GM18909 (cell line): ENCODE measurements around the gene POLD1.
A peak's percentile ranks its signal among the peaks of the same experiment; 100 is the strongest.

Experiments used
- ATAC-seq: cut with Tn5 transposase; IDR thresholded peaks from one replicate; pipeline ENCODE4 v1.9.1; 2021; ENCODE audit warnings: mild to moderate bottlenecking; ENCODE audit not compliant: unreplicated experiment, poor library complexity

The POLD1 gene

DNA sequence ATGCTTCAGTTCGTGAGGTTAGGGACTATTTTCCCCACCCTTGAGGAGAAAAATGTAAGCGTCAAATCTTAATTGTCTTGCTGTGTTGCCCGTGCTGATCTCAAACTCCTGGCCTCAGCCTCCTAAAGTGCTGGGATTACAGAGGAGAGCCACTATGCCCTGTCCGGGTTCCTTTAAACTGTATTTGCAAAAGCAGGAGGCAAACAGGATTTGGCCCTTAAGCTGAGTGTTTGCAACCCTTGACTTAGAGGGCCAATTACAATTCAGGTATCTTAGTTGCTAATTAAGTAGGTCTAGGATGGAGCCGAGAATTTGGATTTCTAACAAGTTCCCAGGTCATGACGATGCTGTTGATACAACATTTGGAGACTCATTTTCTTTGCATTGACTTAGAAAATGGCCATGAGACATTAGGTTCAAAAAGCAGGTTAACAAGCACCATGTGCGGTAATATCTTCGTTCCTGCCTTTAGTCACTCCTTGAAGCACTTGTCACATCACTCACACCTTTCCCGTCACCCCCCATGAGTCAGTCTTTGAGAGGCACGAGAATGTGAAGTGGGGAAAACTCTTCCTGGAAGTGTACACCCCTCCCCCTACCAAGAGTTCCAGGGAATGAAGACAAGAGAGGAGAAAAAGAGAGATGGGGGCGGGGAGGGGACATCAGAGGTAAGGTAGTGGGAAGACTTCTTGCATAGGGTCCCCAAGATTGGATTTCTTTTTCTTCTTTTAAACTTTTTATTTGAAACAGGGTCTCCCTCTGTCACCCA is 21.3 kb upstream of the POLD1 start:
- no peak for ATAC-seq

DNA sequence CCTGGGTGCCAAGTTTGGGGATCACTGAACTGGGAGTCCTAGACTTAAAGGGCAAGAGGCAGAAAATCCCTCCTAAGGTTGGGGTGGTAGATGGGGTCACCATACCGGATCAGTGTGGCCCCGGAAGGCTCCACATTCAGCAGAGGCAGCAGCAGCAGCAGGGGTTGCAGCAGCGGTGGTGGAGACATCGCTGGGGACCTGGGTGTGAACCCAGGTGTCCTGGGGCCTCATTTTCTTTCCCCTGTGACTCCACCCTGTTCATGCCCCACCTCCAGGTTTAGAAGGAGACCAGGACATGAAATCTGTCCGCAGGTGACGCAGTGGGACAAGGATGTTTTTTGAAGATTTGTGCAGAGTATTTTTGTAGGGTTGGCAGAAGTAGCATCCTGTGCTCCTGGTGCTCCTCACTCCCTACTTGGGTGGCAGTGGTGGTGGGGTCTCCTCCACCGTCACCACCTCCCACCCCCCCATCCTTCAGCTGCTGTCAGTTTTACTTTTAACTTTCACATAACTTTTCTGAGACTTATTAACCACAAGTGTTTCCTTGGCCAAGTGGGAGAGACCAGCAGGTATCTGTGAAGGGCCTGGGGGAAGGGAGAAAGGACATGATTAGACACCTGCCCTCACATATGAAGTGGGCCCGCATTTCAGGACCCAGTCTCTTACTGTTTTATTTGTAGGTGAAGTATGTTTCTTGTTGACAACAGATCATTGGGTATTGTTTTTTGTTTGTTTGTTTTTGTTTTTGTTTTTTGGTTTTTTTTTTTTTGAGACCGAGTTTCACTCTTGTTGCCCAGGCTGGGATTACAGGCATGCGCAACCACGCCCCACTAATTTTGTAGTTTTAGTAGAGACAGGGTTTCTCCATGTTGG is 18.5 kb upstream of the POLD1 start, which contains the start of gene NAPSA:
NAPSA (minus strand) TSS at position 206 of the 873 bp plus-strand sequence; CDS start at position 188, 18 bp downstream.
- no peak for ATAC-seq

DNA sequence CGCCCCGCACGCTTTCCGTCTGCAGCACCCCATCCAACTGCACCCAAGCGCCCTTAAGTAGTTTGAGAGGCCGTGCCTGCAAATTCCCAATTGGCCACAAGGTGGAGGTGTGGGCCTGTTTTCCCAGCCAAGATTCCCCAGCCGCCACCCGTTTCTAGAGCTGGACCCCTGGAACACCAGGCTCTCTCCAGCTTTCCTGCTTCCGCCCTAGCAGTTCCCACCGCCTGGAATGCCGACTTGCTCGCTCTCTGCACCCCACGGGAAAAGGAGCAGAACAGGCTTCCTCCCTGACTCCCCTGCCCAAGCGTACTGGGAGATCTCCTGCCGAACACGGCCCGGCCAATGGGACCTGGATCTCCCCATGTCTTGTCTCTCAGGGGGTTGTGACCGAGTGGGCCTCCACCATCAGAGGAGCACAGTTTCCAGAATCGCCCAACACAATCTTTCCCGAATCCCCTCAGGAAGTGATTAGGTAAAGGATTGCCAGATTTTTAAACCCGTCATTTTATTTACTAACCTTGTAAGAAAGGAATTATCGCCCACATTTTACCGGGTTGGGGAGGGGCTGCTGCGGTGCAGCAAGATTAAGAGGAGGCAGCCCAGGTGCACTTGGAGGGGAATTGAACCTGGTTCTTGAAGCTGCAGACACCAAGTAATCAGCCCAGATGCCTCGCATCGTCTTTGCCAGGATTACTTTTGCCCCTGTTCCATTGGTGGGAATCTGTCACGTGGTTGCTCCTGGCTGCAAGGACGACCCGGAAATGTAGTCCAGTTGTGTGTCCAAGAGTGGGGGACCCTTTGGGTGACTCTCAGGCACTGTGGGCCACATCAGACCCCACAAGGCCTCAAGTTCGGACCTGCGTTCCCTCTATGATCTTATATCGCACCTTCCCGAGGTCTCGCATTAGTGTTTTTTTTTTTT is 15.2 kb upstream of the POLD1 start:
- ATAC-seq: peak; percentile 62

GRCh38 chr19:50371914-50372475 is 12.2 kb upstream of the POLD1 start:
- no peak for ATAC-seq

DNA sequence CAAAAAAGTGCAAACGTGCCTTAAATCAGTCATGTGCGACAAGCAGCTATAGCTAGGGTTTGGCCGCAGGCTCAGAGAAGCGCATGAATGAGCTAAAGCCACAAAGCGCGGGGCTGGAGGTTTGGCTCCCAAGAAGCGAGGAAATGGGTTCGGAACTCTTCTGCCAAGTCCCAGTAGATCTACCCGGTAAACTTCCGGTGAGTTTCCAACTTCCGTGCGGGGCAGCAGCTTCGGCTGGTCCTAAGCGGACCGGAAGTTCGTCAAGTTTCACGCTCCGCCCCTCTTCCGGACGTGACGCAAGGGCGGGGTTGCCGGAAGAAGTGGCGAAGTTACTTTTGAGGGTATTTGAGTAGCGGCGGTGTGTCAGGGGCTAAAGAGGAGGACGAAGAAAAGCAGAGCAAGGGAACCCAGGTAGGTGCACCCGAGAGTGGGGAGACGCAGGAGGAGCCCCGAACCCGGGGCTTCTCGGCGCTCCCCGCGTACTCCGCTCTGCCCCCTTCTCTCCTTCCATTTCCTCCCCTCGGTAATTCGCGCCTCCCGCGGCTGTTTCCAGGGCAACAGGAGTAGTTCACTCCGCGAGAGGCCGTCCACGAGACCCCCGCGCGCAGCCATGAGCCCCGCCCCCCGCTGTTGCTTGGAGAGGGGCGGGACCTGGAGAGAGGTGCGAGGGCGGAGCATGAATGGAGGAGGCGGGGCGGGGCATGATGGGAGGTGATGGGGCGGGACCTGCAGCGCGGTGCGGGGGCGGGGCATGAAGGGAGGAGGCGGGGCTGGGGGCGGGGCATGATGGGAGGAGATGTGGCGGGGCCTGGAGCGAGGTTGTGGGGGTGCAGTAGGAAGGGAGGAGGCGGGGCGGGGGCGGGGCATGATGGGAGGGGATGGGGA is 7.7 kb upstream of the POLD1 start, which contains the start of gene NR1H2:
NR1H2 (plus strand) TSS at position 292 of the 885 bp plus-strand sequence. CDS start 1,149 bp downstream, outside the sequence.
- ATAC-seq: peak; percentile 85

DNA sequence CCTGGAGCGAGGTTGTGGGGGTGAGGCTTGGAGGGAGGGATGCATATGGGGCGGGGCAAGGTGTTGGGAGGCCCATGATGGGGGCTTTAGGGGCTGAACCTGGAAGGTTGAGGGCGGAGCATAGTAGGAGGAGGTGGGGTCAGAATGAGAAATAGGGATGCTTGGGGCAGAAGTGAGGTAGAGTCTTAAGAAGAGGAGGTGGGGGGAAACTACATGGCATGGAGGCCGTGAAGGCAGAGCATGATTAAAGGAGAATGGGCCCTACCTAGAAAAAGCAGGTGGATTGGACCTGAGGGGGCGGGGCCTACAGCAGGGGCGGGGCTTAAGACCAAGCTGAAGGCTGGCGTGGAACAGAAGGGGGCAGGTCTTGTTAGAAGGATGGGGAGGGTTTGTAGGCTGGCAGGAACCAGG is 7.1 kb upstream of the POLD1 start:
- ATAC-seq: no peak

DNA sequence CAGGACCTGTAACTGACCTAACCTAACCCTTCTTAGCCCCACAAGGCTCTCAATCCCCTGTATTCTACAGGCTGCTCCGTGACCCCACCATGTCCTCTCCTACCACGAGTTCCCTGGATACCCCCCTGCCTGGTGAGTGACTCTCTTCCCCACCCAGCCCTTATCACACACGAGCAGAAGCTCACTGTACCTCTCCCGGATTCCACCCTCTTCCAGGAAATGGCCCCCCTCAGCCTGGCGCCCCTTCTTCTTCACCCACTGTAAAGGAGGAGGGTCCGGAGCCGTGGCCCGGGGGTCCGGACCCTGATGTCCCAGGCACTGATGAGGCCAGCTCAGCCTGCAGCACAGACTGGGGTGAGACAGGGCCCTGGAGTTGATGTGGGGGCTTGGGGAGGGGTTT is 6.6 kb upstream of the POLD1 start:
- ATAC-seq: no peak

DNA sequence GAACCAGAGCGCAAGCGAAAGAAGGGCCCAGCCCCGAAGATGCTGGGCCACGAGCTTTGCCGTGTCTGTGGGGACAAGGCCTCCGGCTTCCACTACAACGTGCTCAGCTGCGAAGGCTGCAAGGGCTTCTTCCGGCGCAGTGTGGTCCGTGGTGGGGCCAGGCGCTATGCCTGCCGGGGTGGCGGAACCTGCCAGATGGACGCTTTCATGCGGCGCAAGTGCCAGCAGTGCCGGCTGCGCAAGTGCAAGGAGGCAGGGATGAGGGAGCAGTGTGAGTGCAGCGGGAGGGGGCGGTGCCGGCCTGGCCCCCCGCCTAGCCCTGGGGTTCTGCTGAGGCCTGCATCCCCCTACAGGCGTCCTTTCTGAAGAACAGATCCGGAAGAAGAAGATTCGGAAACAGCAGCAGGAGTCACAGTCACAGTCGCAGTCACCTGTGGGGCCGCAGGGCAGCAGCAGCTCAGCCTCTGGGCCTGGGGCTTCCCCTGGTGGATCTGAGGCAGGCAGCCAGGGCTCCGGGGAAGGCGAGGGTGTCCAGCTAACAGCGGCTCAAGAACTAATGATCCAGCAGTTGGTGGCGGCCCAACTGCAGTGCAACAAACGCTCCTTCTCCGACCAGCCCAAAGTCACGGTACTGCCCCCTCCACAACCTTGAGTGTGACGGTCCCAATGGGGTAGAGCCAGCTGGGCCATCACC is 5.8 kb upstream of the POLD1 start:
- no peak for ATAC-seq

GRCh38 chr19:50378863-50379236 is 5.3 kb upstream of the POLD1 start:
- no peak for ATAC-seq

DNA sequence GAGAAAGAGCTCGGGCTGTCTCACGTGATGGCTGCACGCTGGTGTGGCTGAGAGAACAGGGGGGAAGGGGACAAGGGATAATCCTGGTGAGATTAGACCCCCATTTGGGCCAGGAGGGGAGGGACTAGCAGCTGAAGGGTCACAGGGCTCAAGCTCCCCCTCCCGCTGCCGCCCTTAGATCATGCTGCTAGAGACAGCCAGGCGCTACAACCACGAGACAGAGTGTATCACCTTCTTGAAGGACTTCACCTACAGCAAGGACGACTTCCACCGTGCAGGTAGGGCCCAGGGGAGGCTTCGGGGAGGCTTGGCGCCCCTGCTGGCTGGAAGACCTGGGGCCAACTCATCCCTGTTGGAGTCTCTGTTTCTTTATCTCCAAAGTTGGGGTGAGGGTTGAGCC is 4.5 kb upstream of the POLD1 start:
- no peak for ATAC-seq

DNA sequence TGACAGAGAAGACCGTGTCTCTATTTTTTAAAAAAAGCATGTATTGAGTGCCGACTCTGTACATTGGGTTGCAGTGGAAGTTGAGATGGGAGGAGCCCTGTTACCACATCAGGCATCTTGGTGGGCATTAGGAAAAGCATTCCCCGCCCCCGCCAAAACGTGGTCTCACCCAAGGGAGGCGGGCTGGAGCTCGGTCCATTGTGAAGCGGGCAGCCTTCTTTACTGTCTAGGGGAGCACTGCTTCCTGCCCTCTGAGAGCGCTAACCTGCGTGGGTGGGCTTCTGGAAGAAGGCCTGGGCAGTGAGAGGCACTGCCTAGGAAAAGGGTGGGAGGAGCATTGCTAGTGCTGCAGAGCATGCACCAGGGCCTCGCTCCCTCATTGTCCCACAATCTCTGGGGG is 4.0 kb upstream of the POLD1 start:
- ATAC-seq: no peak

DNA sequence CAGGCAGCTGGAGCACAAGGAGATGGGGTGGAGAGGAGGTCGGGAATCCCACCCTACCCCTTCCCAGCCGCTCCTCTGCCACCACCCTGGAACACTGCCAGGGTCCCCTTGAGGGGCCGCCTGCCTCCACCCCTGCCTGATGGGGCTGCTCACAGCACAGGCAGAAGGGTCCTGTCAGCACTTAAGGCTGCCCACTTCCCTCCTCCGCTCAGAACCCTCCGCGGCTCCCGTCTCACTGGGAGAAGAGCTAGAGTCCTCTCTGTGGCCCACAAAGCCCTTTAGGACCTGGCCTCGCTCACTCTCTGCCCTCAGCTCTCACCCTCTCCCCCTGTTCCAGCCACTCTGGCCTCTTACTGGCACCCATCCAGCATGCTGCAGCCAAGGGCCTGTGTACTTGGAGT is 3.4 kb upstream of the POLD1 start:
- ATAC-seq: no peak

DNA sequence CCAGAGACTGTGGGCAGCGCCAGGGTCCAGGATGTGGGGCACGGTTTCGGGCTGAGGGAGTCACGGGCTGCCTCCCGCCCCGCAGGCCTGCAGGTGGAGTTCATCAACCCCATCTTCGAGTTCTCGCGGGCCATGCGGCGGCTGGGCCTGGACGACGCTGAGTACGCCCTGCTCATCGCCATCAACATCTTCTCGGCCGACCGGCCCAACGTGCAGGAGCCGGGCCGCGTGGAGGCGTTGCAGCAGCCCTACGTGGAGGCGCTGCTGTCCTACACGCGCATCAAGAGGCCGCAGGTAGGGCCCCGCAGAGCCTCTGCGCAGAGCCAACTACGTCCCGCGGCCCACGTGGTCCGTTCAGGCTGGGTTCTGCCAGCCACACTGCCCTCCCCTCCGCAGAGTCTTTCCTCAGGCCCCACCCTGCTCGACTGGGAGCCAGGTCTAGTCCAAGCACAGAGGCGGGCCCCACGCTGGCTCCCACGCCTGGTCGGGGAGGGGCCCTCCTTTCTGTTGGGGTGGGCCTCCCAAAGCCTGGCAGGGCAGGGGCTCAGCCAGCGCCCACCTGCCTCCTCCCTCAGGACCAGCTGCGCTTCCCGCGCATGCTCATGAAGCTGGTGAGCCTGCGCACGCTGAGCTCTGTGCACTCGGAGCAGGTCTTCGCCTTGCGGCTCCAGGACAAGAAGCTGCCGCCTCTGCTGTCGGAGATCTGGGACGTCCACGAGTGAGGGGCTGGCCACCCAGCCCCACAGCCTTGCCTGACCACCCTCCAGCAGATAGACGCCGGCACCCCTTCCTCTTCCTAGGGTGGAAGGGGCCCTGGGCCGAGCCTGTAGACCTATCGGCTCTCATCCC is 2.0 kb upstream of the POLD1 start:
- ATAC-seq: no peak

GRCh38 chr19:50383001-50383851 is 921 bp upstream of the POLD1 start:
- no peak for ATAC-seq

DNA sequence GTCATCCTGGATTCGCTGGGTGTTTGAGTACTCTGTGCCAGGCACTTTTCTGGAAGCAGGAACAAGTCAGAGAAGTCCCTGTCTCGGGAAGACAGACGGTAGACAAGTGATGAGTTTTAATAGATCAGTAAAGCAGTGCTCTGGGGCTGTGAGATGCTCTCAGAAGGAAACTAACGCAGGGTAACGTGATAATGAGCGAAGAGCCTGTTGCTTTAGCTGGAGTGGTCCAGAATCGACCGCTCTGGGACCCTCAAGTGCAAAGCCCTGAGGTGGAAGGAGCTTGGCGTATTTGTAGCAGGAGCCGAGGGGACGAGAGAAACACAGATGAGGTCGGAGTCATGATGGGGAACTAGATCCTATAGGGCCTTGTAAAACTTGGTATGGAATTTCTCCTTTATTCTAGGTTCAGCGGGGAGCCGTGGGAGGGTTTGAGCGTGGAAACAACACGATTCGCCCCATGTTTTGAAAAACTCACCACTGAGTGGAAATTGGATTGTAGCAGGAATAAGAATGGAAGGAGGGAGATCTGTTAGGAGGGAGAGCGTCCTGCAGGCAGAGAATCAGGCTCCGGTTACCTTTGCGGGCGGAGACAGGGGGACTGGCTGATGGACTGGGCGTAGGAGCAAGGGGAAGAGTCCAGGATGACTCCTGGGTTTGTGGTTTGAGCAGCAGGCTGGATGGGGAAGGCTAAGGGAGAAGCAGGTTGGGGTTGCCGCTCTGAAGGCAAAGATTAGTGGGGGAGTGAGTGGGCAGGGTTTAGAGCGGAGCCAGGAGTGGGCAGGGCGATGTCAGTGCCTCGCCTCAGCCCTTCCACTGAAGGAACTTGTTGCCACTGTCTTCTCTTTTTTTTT is 763 bp downstream of the POLD1 start:
- ATAC-seq: no peak
